GM12872 (cell line): Measurements from ENCODE around the gene NOS1AP.

Experiments
- TF ChIP-seq, protein P1 (sequence below): IDR thresholded peaks from 3 replicates; pipeline ENCODE4 v1.5.1; 2011; ENCODE audit warnings: low read depth, mild to moderate bottlenecking, low read length, moderate library complexity; ENCODE audit not compliant: insufficient read depth

NOS1AP gene

DNA sequence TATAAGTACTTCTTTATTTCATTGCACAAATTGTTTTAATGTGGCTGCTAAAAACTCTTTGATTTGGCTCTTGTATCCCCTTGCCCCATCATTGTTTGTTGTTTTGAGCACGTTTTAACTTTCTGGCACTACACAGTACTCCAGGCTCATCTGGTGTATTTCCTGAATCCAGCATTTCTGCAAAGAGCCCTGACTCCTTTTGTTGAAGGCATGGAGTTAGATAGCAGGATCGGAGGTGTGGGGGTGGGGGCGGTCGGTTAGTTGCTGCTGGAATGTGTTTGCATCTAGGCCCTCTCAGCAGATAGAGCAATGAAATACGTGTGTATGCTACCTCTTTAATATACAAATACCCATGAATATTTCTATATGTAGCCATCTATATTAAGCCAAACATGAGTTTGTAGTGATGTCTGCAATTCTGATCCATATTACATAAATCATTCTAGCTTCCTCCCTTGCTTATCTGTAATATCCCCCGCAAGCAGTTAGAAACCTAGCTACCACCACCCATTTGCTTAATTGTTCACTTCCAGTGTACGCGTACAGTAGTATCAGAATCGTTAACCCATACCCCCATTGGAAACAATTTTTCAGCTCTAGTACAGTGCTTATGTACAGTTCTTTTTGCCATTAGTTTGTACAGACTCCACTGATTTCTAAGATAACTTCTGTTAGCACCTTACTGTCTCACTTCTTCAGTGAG, 106.0 kb downstream of the NOS1AP start:
- TF ChIP-seq, protein P1, sequence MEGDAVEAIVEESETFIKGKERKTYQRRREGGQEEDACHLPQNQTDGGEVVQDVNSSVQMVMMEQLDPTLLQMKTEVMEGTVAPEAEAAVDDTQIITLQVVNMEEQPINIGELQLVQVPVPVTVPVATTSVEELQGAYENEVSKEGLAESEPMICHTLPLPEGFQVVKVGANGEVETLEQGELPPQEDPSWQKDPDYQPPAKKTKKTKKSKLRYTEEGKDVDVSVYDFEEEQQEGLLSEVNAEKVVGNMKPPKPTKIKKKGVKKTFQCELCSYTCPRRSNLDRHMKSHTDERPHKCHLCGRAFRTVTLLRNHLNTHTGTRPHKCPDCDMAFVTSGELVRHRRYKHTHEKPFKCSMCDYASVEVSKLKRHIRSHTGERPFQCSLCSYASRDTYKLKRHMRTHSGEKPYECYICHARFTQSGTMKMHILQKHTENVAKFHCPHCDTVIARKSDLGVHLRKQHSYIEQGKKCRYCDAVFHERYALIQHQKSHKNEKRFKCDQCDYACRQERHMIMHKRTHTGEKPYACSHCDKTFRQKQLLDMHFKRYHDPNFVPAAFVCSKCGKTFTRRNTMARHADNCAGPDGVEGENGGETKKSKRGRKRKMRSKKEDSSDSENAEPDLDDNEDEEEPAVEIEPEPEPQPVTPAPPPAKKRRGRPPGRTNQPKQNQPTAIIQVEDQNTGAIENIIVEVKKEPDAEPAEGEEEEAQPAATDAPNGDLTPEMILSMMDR, result no peak

DNA sequence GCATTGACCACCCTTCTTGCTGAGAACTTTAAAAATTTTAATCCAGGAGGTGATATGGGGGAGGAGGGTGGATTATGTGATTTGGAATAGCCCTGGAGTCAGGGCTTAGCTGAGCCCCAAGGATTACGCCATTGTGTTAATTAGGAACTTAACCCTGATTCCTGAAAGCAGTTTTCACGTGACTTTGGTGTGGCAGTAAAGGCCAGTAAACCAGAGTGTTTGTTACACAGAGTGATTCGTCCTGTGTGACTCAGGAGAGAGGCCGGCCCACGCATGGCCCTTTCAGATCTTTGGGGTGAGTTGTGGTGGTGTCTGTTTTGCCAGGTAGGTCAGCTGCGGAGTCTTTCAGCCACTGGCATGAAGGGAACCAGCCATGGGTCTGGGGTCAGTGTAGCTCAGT, 107.6 kb downstream of the NOS1AP start:
- TF ChIP-seq, protein P1, result no peak

DNA sequence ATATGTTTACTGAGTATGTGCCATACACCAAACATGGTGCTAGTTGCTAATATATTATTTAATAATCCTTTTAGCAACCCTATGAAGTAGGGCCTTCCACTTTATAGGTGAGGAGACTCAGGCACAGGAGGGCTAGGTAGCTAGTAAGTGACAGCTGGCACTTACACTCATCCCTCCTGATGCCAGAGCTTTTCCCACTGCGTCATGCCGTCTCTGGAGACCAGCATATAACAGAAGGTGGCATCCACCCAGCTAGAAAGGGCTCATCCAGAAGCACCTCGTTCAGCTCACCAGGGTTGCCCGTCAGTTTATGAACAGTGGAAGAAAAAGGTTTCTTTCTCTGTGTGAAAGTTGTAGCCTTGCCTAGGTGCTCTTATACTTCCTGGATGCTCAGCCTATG, 108.9 kb downstream of the NOS1AP start:
- TF ChIP-seq, protein P1, result no peak

DNA sequence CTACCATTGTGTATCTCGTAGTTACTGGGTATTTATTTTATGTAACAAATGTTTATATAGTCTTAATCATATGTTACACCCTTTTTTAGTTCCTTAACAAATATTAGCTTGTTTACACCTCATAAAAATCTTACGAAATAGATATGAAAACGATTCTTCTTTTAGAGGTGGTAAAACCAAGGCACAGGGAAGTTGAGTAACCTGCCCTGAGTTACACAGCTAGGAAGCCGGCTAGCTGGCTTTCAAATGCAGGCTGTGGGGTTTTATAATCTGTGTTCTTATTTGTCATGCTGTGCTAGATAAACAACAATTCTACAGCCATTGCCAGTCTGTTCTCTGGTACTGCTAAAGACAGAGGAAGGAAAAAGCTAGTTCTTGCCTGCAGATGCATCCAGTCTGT, 109.6 kb downstream of the NOS1AP start:
- TF ChIP-seq, protein P1, result no peak

DNA sequence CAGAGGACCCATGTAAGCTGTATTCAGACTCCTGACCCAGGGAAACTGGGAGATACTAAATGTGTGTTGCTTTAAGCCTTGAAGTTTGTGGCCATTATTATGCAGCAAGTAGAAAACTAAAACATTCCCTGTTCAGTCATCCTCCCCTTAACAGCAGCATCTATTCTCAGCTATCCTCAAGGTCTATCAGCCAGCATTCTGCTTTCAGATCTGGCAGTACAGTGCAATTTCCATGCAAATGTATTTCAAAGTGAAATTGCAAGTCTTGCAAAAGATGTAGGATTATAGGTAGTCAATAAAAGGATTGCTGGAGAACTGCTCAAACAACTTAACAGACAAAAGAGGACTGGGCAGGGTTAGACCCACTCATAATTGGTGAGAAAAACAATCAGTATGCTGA, 111.3 kb downstream of the NOS1AP start:
- TF ChIP-seq, protein P1, result no peak

DNA sequence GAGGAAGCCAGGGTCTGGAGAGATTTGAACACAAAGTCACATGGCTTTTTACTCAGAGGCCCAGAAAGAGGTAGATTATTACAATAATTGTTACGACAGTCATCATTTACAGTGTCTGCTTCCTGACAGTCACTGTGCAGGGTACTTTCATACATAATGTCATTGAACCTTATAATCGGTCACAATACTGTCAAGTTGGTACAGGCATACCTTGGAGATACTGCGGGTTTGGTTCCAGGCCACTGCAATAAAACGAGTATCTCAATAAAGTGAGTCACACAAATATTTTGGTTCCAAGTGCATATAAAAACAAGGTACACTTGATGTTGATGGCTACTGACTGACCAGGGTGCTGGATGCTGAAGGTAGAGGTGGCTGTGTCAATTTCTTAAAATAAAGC, 112.6 kb downstream of the NOS1AP start:
- TF ChIP-seq, protein P1, result no peak

DNA sequence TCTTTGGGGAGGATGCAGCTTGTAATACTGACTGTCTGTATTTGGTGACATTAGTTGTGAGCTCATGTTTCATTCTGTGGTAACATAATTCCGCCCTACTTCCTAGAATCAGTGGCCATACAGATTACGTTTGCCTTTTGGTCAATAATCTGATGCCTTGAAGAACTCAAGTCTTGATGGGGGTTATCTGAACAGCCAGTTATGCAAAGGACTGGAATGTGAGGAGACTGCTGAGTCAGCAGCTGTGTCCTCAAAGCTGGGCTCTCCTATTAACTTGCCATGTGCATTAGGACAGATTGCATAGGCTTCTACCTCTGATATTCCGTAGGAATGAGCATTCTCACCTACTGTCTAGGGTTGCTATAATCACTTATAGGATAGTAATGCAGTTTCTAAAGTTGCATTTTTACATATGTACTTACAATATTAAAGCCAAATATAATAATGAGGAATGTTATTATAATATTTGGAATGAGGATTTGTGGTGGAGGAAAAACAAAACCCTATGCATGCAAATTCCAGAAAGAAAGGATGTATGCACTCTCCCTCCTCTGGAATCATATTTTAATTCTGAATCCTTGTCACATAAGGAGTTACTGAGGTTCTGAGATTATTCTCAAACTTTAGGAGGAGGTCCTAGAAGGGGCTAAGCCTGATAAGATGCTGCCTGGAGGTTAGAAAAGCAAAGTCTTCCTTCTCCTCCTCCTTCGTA, 116.0 kb downstream of the NOS1AP start:
- TF ChIP-seq, protein P1, result no peak
